ENCODE results near the gene NDUFV3. TPM values are rescaled to one million over a fixed set of nuclear protein-coding genes. Genes with fewer than 3 reads are reported as not detected.
A peak's percentile ranks its signal among the peaks of the same experiment; 100 is the strongest.

The NDUFV3 gene
- total and polyA plus RNA-seq, 2 experiments from 2014 or later: 51.5 to 71.2 TPM

DNA sequence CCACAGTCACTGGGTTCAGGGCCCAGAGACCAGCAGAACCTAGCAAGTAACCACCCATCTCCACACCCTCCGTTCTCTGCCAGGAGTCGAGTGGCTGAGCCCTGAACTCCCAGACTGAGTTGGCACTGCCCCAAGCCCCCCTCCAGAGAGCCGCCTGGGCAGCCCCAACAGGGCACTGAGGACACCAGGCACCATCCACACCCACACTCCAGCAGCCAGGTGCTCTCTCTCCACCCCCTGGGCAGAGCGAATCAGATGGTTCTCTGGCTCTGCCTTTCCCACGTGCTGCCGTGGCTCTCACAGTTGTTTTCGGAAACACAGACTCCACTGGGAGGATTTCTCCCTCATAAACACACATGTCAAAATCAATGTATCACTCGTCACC lies 27.3 kb upstream of the NDUFV3 start:
- H3K36me3 ChIP-seq (ENCODE audit: insufficient read depth): peaks cover 29% of the 10 kb centered on the region
- H3K27me3 Mint-ChIP-seq (ENCODE audit: insufficient read depth, low read depth, poor library complexity): peaks cover 11% of the 10 kb centered on the region
- peaks cover 16% of the 10 kb centered on the region for H3K4me1 Mint-ChIP-seq
- ATAC-seq (no peak), DNase-seq (ENCODE audit: low spot score) (no peak)
- no peak overlapping the region for H3K4me3 Mint-ChIP-seq
- H3K36me3 Mint-ChIP-seq (ENCODE audit: low read depth): peaks cover 79% of the 10 kb centered on the region
- H3K9me3 Mint-ChIP-seq: no peaks in the 10 kb centered on the region; the same call in 2 of the 3 replicates
- peaks cover 39% of the 10 kb centered on the region for H3F3A ChIP-seq (replicated peaks; ENCODE audit: low read depth)
- peak overlapping the region; percentile 33; the same call in 1 of the 2 replicates for H3K27ac Mint-ChIP-seq
- no peaks in the 10 kb centered on the region for H3K27me3 ChIP-seq (ENCODE audit: insufficient read depth)
- H3K4me2 ChIP-seq: no peak overlapping the region
- H3K9me2 ChIP-seq (ENCODE audit: insufficient read depth): no peaks in the 10 kb centered on the region
- peaks cover 39% of the 10 kb centered on the region for H4K20me1 ChIP-seq (replicated peaks; ENCODE audit: insufficient read depth)
- no peak for TF ChIP-seq NANOG (IDR thresholded peaks at IDR 0.05; ENCODE audit: borderline replicate concordance)
- no peak for TF ChIP-seq POLR2AphosphoS5 (IDR thresholded peaks at IDR 0.05; ENCODE audit: low read depth)
- TF ChIP-seq ZNF331 (CRISPR knock-in tag; IDR thresholded peaks at IDR 0.05; ENCODE audit: low read depth): no peak
- TF ChIP-seq, protein P1, sequence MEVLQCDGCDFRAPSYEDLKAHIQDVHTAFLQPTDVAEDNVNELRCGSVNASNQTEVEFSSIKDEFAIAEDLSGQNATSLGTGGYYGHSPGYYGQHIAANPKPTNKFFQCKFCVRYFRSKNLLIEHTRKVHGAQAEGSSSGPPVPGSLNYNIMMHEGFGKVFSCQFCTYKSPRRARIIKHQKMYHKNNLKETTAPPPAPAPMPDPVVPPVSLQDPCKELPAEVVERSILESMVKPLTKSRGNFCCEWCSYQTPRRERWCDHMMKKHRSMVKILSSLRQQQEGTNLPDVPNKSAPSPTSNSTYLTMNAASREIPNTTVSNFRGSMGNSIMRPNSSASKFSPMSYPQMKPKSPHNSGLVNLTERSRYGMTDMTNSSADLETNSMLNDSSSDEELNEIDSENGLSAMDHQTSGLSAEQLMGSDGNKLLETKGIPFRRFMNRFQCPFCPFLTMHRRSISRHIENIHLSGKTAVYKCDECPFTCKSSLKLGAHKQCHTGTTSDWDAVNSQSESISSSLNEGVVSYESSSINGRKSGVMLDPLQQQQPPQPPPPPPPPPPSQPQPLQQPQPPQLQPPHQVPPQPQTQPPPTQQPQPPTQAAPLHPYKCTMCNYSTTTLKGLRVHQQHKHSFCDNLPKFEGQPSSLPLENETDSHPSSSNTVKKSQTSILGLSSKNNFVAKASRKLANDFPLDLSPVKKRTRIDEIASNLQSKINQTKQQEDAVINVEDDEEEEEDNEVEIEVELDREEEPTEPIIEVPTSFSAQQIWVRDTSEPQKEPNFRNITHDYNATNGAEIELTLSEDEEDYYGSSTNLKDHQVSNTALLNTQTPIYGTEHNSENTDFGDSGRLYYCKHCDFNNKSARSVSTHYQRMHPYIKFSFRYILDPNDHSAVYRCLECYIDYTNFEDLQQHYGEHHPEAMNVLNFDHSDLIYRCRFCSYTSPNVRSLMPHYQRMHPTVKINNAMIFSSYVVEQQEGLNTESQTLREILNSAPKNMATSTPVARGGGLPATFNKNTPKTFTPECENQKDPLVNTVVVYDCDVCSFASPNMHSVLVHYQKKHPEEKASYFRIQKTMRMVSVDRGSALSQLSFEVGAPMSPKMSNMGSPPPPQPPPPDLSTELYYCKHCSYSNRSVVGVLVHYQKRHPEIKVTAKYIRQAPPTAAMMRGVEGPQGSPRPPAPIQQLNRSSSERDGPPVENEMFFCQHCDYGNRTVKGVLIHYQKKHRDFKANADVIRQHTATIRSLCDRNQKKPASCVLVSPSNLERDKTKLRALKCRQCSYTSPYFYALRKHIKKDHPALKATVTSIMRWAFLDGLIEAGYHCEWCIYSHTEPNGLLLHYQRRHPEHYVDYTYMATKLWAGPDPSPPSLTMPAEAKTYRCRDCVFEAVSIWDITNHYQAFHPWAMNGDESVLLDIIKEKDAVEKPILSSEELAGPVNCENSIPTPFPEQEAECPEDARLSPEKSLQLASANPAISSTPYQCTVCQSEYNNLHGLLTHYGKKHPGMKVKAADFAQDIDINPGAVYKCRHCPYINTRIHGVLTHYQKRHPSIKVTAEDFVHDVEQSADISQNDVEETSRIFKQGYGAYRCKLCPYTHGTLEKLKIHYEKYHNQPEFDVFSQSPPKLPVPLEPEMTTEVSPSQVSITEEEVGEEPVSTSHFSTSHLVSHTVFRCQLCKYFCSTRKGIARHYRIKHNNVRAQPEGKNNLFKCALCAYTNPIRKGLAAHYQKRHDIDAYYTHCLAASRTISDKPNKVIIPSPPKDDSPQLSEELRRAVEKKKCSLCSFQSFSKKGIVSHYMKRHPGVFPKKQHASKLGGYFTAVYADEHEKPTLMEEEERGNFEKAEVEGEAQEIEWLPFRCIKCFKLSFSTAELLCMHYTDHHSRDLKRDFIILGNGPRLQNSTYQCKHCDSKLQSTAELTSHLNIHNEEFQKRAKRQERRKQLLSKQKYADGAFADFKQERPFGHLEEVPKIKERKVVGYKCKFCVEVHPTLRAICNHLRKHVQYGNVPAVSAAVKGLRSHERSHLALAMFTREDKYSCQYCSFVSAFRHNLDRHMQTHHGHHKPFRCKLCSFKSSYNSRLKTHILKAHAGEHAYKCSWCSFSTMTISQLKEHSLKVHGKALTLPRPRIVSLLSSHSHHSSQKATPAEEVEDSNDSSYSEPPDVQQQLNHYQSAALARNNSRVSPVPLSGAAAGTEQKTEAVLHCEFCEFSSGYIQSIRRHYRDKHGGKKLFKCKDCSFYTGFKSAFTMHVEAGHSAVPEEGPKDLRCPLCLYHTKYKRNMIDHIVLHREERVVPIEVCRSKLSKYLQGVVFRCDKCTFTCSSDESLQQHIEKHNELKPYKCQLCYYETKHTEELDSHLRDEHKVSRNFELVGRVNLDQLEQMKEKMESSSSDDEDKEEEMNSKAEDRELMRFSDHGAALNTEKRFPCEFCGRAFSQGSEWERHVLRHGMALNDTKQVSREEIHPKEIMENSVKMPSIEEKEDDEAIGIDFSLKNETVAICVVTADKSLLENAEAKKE (CRISPR knock-in tag; IDR thresholded peaks at IDR 0.05): no peak
- TF ChIP-seq CREB1 (CRISPR knock-in tag; IDR thresholded peaks at IDR 0.05; ENCODE audit: low read depth): no peak
- no peak for TF ChIP-seq EZH2phosphoT487 (IDR thresholded peaks at IDR 0.05; ENCODE audit: unreplicated experiment)
- TF ChIP-seq EZH2 (IDR thresholded peaks at IDR 0.05; ENCODE audit: low read depth, unreplicated experiment): no peak
- TF ChIP-seq, protein P2, sequence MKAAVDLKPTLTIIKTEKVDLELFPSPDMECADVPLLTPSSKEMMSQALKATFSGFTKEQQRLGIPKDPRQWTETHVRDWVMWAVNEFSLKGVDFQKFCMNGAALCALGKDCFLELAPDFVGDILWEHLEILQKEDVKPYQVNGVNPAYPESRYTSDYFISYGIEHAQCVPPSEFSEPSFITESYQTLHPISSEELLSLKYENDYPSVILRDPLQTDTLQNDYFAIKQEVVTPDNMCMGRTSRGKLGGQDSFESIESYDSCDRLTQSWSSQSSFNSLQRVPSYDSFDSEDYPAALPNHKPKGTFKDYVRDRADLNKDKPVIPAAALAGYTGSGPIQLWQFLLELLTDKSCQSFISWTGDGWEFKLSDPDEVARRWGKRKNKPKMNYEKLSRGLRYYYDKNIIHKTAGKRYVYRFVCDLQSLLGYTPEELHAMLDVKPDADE (IDR thresholded peaks at IDR 0.05): no peak
- TF ChIP-seq, protein P3, sequence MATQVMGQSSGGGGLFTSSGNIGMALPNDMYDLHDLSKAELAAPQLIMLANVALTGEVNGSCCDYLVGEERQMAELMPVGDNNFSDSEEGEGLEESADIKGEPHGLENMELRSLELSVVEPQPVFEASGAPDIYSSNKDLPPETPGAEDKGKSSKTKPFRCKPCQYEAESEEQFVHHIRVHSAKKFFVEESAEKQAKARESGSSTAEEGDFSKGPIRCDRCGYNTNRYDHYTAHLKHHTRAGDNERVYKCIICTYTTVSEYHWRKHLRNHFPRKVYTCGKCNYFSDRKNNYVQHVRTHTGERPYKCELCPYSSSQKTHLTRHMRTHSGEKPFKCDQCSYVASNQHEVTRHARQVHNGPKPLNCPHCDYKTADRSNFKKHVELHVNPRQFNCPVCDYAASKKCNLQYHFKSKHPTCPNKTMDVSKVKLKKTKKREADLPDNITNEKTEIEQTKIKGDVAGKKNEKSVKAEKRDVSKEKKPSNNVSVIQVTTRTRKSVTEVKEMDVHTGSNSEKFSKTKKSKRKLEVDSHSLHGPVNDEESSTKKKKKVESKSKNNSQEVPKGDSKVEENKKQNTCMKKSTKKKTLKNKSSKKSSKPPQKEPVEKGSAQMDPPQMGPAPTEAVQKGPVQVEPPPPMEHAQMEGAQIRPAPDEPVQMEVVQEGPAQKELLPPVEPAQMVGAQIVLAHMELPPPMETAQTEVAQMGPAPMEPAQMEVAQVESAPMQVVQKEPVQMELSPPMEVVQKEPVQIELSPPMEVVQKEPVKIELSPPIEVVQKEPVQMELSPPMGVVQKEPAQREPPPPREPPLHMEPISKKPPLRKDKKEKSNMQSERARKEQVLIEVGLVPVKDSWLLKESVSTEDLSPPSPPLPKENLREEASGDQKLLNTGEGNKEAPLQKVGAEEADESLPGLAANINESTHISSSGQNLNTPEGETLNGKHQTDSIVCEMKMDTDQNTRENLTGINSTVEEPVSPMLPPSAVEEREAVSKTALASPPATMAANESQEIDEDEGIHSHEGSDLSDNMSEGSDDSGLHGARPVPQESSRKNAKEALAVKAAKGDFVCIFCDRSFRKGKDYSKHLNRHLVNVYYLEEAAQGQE (IDR thresholded peaks at IDR 0.05; ENCODE audit: unreplicated experiment): no peak
- H2AFZ ChIP-seq: no peak overlapping the region
- H3K4me1 ChIP-seq (ENCODE audit: insufficient read depth): no peaks in the 10 kb centered on the region
- H3K27ac ChIP-seq (ENCODE audit: low read depth): peak overlapping the region; percentile 59; the same call in 1 of the 2 replicates
- H3K79me2 ChIP-seq (replicated peaks; ENCODE audit: insufficient read depth): peaks cover 89% of the 10 kb centered on the region
- no peak overlapping the region for H3K4me3 ChIP-seq

All from GM23338 (cell line).